ENCODE results near the gene STK32C. TPM values are rescaled to one million over a fixed set of nuclear protein-coding genes. Genes with fewer than 3 reads are reported as not detected.

Gene STK32C
- total and polyA plus RNA-seq, 10 of the 15 experiments (the other 5 are each of a cell fraction or from before 2014, with no cell fraction given): 1.5 to 18.1 (median 6.4) TPM

Other genes starting within 250 kb of the STK32C start
- gene JAKMIP3, start 242.0 kb downstream of the STK32C start, total RNA-seq (2014; rRNA removed): not detected in 2 replicates
- gene JAKMIP3, start 242.0 kb downstream of the STK32C start, total RNA-seq (2014; rRNA removed; fragmentation: Illumina TruSeq; extraction: Trizol): not detected in 2 replicates
- not detected in 2 replicates for gene JAKMIP3, start 242.0 kb downstream of the STK32C start, total RNA-seq (2021)
- gene JAKMIP3, start 242.0 kb downstream of the STK32C start, polyA plus RNA-seq (2011; rRNA removed): 0.01 and 0.03 TPM in 2 replicates
- gene JAKMIP3, start 242.0 kb downstream of the STK32C start, polyA plus RNA-seq (2014; fragmentation: Illumina TruSeq; extraction: Trizol): 0.01 TPM in 1 of 2 replicates, not detected in the other
- gene JAKMIP3, start 242.0 kb downstream of the STK32C start, polyA plus RNA-seq (2014; fragmentation: Nextera tagmentation; extraction: Ambion mirVana): not detected
- gene JAKMIP3, start 242.0 kb downstream of the STK32C start, polyA plus RNA-seq (2014; rRNA removed): 0.01 TPM in 1 of 2 replicates, not detected in the other
- gene JAKMIP3, start 242.0 kb downstream of the STK32C start, polyA plus RNA-seq (2016; fragmentation: Nextera tagmentation; extraction: Ambion mirVana): not detected
- gene DPYSL4, start 121.0 kb downstream of the STK32C start, total RNA-seq (2014; rRNA removed): not detected in 2 replicates
- not detected in 2 replicates for gene DPYSL4, start 121.0 kb downstream of the STK32C start, total RNA-seq (2014; rRNA removed; fragmentation: Illumina TruSeq; extraction: Trizol)
- 0.16 and 0.21 TPM in 2 replicates for gene DPYSL4, start 121.0 kb downstream of the STK32C start, total RNA-seq (2021)
- gene DPYSL4, start 121.0 kb downstream of the STK32C start, polyA plus RNA-seq (2011; rRNA removed): not detected in 2 replicates
- gene DPYSL4, start 121.0 kb downstream of the STK32C start, polyA plus RNA-seq (2014; fragmentation: Illumina TruSeq; extraction: Trizol): not detected in 2 replicates
- not detected for gene DPYSL4, start 121.0 kb downstream of the STK32C start, polyA plus RNA-seq (2014; fragmentation: Nextera tagmentation; extraction: Ambion mirVana)
- gene DPYSL4, start 121.0 kb downstream of the STK32C start, polyA plus RNA-seq (2014; rRNA removed): 0.42 TPM in 1 of 2 replicates, not detected in the other
- gene DPYSL4, start 121.0 kb downstream of the STK32C start, polyA plus RNA-seq (2016; fragmentation: Nextera tagmentation; extraction: Ambion mirVana): under 1 TPM in 1 of 2 experiments, not detected in 1; 0.10 TPM
- 6.3 and 6.8 TPM in 2 replicates for gene LRRC27, start 24.2 kb upstream of the STK32C start, total RNA-seq (2014; rRNA removed)
- 3.8 and 5.0 TPM in 2 replicates for gene LRRC27, start 24.2 kb upstream of the STK32C start, total RNA-seq (2014; rRNA removed; fragmentation: Illumina TruSeq; extraction: Trizol)
- gene LRRC27, start 24.2 kb upstream of the STK32C start, total RNA-seq (2021): 3.3 and 4.5 TPM in 2 replicates
- gene LRRC27, start 24.2 kb upstream of the STK32C start, polyA plus RNA-seq (2011; rRNA removed): 0.62 and 0.84 TPM in 2 replicates
- 4.6 and 6.4 TPM in 2 replicates for gene LRRC27, start 24.2 kb upstream of the STK32C start, polyA plus RNA-seq (2014; fragmentation: Illumina TruSeq; extraction: Trizol)
- under 1 TPM; 0.48 to 0.80 TPM for gene LRRC27, start 24.2 kb upstream of the STK32C start, polyA plus RNA-seq (2014; fragmentation: Nextera tagmentation; extraction: Ambion mirVana)
- 4.3 and 6.9 TPM in 2 replicates for gene LRRC27, start 24.2 kb upstream of the STK32C start, polyA plus RNA-seq (2014; rRNA removed)
- 1 to 10 TPM; 4.8 to 6.5 TPM for gene LRRC27, start 24.2 kb upstream of the STK32C start, polyA plus RNA-seq (2016; fragmentation: Nextera tagmentation; extraction: Ambion mirVana)
- gene PWWP2B, start 89.2 kb upstream of the STK32C start, total RNA-seq (2014; rRNA removed): 0.38 and 0.56 TPM in 2 replicates
- gene PWWP2B, start 89.2 kb upstream of the STK32C start, total RNA-seq (2014; rRNA removed; fragmentation: Illumina TruSeq; extraction: Trizol): 0.04 TPM in 1 of 2 replicates, not detected in the other
- gene PWWP2B, start 89.2 kb upstream of the STK32C start, total RNA-seq (2021): 0.72 and 0.87 TPM in 2 replicates
- gene PWWP2B, start 89.2 kb upstream of the STK32C start, polyA plus RNA-seq (2011; rRNA removed): not detected in 2 replicates
- gene PWWP2B, start 89.2 kb upstream of the STK32C start, polyA plus RNA-seq (2014; fragmentation: Illumina TruSeq; extraction: Trizol): 0.04 TPM in 1 of 2 replicates, not detected in the other
- not detected for gene PWWP2B, start 89.2 kb upstream of the STK32C start, polyA plus RNA-seq (2014; fragmentation: Nextera tagmentation; extraction: Ambion mirVana)
- gene PWWP2B, start 89.2 kb upstream of the STK32C start, polyA plus RNA-seq (2014; rRNA removed): 0.30 and 0.59 TPM in 2 replicates
- under 1 TPM in 1 of 2 experiments, not detected in 1; 0.14 TPM for gene PWWP2B, start 89.2 kb upstream of the STK32C start, polyA plus RNA-seq (2016; fragmentation: Nextera tagmentation; extraction: Ambion mirVana)
- gene INPP5A, start 229.8 kb upstream of the STK32C start, total RNA-seq (2014; rRNA removed): 9.3 and 12.8 TPM in 2 replicates
- gene INPP5A, start 229.8 kb upstream of the STK32C start, total RNA-seq (2014; rRNA removed; fragmentation: Illumina TruSeq; extraction: Trizol): 7.8 and 8.8 TPM in 2 replicates
- gene INPP5A, start 229.8 kb upstream of the STK32C start, total RNA-seq (2021): 13.3 and 15.0 TPM in 2 replicates
- 12.3 and 14.7 TPM in 2 replicates for gene INPP5A, start 229.8 kb upstream of the STK32C start, polyA plus RNA-seq (2011; rRNA removed)
- 4.8 and 4.9 TPM in 2 replicates for gene INPP5A, start 229.8 kb upstream of the STK32C start, polyA plus RNA-seq (2014; fragmentation: Illumina TruSeq; extraction: Trizol)
- 1 to 10 TPM in 1 of 2 experiments, under 1 TPM in 1; 0.52 to 1.7 TPM for gene INPP5A, start 229.8 kb upstream of the STK32C start, polyA plus RNA-seq (2014; fragmentation: Nextera tagmentation; extraction: Ambion mirVana)
- gene INPP5A, start 229.8 kb upstream of the STK32C start, polyA plus RNA-seq (2014; rRNA removed): 8.0 and 9.0 TPM in 2 replicates
- gene INPP5A, start 229.8 kb upstream of the STK32C start, polyA plus RNA-seq (2016; fragmentation: Nextera tagmentation; extraction: Ambion mirVana): under 1 TPM; 0.69 to 0.74 TPM

Data from GM12878 (cell line).